HG02798 (cell line): ENCODE measurements around the gene ARHGAP42.
"Not testable (repeated sequence)": the region's sequence is repeated elsewhere in the genome, so short reads cannot be mapped to it uniquely, and the experiment has no call there.

Source experiments
- ATAC-seq: cut with Tn5 transposase; IDR thresholded peaks from one replicate; pipeline ENCODE4 v1.9.1; 2021; ENCODE audit warnings: mild to moderate bottlenecking; ENCODE audit not compliant: unreplicated experiment, poor library complexity

Gene ARHGAP42

DNA sequence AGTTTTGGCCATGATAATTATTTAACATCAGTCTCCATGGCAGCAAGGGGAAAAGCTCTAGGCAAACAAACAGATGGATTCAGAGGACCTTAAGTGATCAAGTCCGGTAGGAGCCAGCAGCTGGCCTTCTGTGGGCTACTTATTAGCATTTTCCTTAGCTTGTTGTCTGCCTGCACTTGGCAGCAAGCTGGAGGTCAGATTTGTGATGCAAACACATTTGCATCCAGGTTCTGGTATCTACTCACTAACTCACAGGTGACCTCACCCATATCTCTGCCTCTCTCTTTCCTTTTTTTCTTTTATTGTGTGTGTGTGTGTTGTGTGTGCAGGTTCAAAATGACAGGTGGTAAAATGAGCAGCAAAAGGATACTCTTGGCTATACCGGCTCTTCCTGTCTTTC, 32.3 kb downstream of the ARHGAP42 start:
- peak; percentile 43 for ATAC-seq

DNA sequence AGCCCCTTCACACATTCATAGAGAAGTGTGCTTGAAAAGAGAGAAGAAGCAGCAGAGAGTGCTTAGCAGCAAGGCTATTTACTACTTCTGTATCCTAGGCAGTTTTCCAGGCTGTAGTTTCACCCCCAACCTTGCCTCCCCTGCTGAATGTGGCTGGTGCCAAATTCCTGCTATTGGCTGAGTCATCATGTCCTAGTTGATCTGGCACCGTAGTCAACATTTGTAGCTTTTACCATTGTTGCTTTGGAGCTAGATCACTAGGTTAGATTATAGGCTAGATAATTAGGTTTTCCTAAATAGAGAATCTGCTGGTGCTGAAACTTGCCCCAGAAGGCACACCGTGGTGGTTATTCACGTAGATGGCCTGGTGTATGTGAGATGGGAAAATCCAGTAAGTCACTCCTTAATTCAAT, 32.7 kb downstream of the ARHGAP42 start:
- ATAC-seq: no peak

DNA sequence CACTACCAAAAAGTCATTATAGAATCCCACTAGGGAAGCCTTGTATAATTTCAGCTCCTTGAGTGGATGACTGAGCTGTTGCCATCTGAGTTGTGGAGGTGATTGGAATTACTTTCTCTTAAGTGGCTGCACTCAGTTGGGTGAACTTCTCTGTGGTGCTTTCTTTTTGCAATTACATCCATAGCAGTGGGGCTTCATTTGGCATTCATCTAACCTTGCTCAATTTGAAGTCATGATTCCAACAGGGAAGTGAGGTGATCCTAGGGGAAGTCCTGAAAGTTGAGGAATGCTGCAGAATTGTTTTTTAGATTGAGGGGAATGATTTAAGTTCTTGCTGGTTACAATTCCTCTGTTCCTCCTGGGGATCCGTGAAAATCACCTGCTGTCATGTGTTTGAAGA, 39.6 kb downstream of the ARHGAP42 start:
- ATAC-seq: no peak

DNA sequence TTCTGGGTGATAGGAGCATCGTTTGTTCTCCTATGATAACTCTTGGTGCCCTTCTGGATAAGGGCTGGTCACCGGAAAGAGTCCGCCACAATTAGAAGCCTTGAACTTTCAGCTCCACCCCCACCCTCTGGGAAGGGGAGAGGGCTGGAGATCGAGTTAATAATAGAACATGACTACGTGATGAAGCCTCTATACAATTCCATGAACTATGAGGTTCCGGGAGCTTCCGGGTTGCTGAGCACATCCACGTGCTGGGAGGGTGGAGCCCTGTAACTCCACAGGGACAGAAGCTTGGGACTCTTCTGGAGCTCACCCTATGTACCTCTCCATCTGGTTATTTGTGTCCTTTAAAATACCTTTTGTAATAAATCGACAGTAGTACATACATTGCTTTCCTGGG, 40.3 kb downstream of the ARHGAP42 start:
- no peak for ATAC-seq

DNA sequence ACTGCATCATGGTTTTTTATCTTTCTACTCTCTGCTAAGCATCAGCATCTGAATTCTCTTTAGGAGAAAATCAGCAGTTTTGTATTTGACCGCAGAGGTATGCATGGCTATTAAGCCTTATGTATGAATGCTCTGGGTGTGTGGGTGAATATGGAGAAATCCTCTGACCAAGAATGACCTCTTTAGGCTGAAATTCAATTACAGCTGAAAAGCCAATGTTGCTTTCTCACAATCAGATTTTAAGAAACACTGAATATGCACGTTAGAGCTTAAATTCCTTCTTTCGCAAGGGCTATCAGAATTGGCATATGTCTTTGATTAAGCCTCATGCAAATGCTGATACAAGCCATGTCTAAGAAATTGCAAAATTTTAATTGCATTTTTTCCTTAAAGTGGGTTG, 43.2 kb downstream of the ARHGAP42 start:
- no peak for ATAC-seq

DNA sequence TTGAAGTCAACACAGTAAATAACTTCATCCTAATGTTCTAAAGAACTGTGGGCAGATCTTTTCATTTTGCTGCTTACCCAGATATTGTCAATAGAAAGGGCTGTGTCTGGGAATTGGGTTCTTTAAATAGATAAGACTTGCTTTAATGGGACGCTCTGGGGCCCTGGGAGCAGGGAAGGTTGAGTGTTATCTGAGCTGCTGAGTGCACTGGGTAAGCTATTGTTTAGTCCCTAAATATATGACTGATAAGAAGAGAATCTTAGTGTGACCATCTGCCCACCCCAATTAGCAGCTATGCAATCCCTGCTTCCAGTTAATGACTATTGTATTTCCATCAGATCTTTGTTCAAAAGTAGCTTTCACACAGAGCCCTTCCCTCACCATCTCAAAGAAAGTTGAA, 44.4 kb downstream of the ARHGAP42 start:
- no peak for ATAC-seq

DNA sequence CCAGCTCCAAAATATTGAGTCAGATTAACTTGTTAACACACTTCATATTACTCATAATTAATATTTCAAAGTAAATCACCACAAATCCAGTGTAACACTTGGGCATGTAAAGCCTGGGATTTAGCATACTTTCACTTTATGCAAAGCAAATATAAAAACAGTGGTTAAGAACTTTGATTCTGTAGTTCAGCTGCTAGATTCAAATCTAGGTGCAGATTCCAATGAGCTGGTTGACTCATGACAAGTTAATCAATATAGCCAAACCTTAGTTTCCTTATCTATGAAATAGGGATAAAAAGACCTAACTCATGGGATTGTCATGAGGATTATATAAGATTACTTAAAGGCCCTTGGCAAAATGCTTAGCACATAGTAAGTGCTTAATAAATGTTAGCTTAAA, 45.9 kb downstream of the ARHGAP42 start:
- ATAC-seq: no peak

DNA sequence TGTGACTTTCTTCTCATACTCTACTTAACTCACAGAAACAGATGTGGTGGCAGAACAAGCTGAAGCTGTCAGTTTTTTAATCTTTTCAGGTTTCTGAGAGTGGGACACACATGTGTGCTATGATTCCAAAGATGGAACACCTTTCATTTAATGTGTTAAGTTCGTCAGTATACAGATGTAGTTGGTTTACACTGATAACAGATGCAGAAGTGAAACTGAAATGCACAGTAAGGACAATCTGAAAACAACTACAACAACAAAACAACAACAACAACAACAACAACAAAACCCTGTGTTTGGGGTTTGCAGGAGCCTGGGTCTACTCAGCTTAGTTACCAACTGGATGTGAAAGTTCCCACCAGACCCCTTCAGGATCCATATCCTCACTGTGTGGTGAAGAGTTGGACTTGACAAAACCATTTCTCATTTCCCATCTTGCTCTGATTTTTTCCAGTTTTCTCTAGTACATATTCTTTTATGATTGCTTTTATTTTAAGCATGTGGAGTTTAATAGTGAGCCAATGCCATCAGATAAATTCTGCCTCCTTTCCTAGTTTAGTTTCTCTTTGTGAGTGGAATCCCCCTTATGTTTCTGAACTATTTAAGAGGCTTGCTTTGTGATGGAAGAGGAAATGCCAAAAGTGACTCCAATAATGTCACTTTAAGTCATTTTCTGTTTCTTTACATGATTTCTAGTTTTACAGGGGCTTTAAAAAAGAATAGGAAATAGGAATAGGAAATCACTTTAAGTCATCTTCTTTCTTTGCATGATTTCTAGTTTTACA, 47.8 kb downstream of the ARHGAP42 start:
- ATAC-seq: peak; percentile 70

DNA sequence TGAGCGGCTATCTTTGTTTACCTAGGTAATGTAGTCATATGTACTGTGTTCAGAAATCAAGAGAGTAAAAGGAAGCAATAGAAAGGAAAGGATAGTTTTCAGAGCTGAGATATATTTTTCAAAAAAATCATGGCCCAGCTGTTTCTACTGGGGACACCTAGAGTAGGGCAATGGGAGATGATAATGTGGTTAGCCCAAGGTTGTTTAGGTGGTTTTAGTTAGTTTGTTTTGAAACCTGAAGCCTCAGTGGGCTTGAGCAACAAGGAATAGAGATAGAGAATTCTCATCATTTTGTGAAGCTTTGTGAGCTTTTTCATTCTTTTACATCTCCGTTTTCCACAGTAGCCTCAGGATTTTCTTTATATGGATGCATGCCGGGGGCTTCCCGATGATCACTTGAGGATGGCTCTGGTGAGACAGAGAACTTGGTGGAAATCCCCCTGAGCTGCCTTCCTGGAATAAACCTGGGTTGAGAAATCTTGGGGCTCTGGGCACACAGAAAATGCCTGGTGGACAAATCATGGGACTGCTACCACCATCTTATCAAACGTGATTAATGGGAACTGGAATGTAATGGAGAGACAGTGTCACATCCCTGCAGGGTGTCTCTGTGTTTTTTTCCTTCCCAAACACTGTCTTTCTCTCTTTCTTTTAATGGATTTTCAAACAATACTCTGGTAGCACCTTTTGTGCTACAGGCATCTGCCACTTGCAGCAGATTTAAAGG, 49.0 kb downstream of the ARHGAP42 start:
- no peak for ATAC-seq

DNA sequence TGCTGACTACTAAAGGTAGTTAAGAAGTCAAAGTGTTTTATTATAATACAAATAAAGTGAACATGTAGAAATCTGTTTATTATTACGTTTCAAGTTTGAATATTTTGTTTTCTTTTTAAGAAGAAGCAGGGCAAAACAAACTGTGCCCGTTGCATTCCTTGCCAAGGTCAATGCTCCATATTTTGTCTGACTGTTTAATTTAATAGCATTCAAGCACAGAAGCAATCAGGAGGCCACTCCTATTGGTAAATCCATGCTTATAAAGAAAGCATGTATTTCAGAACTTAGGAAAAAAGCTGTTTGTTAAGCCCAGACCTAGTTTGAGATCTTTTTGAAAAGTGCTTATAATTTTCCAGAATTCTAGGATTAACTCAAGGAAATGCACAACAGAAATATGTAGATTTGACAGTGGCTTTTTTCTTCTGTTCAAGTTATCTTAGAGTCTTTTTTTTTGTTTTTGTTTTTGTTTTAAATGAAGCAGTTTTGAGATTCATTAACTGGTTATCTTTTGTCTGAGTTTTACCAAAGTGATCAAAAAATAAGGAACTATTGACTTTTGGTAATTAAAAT, 51.7 kb downstream of the ARHGAP42 start:
- ATAC-seq: no peak

DNA sequence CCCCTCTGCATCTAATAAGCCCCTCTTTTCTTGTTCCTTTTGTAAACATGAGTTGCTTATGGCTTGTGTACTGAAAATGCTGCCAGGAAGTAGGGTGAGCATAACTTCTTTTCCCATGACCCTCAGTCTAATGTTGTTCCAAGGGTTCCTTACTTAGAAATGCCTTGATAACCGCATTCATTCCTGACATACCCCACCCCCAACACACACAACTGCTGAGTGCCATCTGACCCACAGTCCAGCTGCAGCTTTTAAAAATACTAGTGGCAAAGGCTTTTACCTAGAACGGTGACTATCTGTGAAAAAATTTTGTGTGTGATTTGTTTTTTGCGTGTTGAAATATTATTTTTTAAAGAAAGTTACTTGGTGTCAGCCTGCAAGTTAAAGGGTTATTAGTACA, 52.6 kb downstream of the ARHGAP42 start:
- no peak for ATAC-seq

DNA sequence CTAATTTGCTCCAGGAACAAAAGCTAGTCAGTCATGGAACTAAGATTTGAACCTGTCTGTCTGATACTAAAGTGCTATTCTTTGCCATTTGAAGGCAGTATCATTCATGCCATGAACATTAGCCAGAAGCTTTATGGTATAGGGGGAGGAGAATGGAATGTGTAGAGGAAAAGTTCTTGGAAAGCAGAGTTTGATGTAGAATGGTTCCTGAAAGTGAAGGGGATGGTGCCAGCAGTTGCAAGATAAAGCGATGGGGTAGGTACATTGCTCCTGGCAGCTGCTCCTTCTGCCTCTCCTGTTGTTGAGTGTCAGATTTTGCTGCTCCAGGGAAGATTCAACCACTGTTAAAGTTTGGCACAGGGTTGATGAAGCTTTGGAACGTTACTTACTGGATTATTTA, 53.4 kb downstream of the ARHGAP42 start:
- no peak for ATAC-seq

DNA sequence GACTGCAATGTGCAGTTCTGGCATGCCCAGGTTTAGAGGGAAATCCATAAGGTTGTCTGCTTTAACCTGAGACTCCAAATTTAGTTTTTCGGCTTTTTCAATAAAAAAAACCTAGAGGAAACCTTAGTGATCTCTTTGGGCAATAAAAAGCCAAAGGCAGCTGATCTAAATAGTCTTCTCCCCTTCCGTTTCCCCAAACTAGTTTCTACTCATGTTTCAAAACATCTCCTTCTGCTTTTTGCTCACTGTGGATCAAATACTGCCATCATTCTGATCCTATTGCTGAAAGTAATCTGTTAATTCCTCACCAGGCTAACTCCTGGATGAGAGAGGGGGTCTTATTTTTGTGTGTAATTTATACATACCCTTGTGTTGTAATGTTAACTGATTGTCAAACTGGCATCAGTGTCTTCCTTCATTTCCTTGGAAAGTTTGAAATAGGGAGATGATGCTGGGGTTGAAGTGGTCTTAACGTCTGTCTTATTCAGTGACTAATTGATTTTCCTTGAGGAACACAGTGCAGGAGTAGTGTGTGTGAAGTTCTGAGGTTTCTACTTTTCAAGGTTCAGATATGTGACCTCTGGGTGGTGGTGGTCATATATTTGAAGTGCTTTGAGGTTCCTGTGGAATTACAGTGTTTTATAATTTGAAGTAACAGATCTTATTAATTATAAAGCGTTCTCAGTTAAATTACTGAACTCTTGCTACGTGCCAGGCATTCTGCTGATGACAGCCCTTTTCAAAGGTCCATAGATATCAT, 55.0 kb downstream of the ARHGAP42 start:
- ATAC-seq: no peak

DNA sequence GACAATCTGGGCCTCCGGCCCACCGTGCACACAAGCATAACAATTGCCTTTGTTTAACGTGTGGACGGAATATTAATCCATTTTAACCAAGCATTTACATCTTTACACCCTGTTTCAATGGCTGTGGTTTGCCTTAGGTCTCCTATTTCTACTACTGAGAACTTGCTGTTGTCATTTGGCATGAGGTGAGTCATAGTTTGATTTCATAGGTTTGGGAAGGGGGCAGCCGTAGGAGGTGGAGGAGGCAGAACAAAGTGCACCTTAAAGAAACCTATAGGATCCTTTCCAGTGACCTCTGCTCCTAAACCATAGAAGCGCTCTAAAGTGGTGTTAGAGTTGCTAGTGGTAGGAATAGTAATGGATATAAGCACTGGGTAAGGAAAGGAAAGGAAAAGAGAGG, 59.4 kb downstream of the ARHGAP42 start:
- ATAC-seq: no peak

DNA sequence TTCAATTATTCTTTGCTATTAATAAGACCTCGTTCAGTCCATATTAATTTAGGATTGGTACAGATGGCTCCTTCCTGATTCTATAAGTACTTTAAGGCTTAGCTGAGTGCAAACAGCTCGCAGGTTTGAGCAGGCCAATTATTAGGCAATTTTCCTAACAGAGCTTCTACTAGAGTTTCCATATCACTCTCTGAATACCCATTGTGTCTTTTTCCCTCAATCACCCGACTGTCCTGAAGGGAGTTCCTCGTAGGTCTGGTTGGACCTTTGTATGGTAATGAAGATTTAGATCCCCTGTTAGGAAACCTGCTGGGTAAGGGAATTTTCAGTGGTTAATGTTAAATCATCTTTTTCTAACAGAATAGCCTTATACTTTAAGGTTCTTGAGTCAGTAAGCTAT, 61.1 kb downstream of the ARHGAP42 start:
- no peak for ATAC-seq

DNA sequence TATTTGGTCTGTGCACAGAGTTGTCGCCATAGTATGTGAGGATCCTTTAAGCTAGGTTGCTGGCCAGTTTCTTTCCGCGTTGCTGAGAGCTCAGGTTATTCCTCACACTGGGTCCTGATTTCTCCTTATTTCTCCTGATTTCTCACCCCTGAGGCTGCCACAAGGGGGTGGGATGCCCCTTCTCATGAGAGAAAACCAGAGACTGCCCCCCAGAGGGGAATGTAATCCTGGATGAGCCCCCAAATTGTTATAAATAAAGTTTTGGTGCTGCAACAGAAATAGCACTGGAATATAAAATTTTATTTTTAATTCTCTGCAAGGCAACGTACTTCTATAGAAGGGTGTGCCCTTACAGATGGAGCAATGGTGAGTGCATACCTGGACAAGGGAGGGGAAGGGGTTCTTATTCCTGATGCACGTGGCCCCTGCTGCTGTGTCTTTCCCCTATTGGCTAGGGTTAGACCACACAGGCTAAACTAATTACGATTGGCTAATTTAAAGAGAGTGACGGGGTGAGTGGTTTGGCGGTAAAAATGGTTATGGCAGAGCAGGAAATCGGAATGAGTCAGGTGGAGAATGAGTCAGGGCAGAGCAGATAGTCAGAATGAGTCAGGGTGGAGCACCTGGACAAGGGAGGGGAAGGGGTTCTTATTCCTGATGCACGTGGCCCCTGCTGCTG, 62.9 kb downstream of the ARHGAP42 start:
- not testable (repeated sequence) for ATAC-seq

DNA sequence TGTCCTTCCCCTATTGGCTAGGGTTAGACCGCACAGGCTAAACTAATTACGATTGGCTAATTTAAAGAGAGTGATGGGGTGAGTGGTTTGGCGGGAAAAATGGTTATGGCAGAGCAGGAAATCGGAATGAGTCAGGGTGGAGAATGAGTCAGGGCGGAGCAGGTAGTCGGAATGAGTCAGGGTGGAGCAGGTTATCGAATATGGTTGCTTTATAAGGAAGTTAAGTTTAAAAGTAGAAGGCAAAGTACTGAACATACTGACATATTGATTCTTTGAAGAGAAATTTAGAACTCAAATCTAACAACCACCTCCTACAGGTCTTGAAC, 63.4 kb downstream of the ARHGAP42 start:
- ATAC-seq: not testable (repeated sequence)

DNA sequence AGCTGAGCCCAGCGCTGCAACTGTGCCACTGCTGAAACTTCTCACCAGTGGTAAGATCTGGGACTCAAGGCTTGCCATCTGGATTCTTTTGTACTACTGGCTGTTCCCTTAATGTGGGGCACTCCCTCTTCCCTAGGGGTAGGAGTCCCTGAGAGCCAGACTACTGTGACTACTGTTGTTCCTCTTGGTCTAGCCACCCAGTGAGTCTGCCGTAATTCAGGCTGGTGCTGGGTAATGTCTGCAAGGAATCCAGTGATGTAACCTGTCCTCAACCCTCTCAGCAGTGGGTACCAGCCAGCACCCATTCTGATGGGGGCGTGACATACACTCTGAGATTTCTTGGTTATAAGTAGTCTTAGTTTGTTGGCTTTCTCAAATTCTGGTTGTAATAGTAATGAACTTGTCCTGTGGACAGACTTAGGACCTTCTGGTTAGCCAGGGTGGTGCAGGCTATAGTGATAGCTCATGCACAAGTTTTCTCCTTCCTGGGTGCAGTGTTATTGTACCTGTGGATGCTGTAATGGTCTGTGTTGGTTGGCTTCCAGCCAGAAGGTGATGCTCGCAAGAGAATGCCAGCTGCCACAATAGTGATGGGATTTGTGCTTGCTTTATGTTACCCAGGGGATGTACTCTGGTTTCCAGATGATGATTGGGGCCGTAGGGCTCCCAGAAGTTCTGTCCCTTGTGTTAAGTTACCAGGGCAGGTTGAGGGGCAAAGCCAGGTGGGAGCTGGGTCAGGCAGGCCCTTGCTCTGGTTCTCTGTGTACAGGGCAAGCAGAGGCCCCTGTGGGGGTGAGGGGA, 65.5 kb downstream of the ARHGAP42 start:
- ATAC-seq: no peak

DNA sequence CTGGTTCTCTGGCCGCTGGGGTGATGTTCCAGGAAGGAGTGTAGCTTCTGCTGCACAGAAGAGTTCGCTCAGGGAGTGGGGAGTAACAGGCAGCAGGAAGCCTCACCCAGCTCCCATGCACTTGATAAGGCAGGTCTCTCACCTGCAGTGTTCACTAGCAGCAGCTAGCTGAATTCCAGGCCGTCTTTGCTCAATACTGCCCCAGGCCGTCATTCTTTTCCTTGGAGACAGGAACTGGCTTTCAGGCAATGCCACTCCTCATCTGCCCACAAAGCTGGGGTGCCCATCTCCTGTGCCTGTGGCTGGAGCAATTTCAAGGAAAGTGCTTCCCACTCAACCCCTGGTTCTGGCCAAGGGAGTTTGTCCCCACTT, 66.1 kb downstream of the ARHGAP42 start:
- no peak for ATAC-seq

DNA sequence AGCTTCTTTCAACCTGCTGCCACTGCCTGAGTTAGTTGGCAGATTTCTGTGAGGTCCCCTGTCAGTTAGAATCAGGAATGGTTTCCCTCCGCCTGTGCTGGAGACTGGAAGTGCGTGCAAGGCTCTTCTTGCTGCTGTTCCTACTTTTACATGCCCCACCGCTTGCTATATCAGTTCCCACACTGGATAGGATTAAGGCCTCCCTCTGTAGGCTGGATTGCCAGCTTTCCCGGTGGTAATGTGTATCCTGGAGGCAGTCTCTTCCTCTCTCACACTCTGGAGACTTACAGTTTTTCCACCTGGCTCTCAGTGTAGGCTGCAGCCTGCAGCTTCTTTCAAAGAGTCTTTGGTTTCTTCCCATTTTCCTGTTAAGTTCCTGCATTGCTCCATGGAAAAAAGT, 66.5 kb downstream of the ARHGAP42 start:
- no peak for ATAC-seq
